GM06990 (cell line): ENCODE results near the gene VWF.

Experiments used
- DNase-seq: peaks from one replicate; pipeline ENCODE4 v3.0.0-alpha.2; 2011; ENCODE audit not compliant: insufficient read length; ENCODE audit errors: extremely low read depth
- H3K27me3 ChIP-seq: replicated peaks from 2 replicates; pipeline ENCODE4 v1.6.0; 2011; ENCODE audit warnings: low read length; ENCODE audit not compliant: control insufficient read depth, insufficient read depth
- H3K36me3 ChIP-seq: 2 replicates; pipeline ENCODE4 v1.5.1; 2011; ENCODE audit warnings: low read length; ENCODE audit not compliant: control insufficient read depth, insufficient read depth
- H3K4me3 ChIP-seq: replicated peaks from 2 replicates; pipeline ENCODE4 v1.5.1; 2011; ENCODE audit warnings: low read depth, mild to moderate bottlenecking, control low read depth, low read length
- CTCF ChIP-seq: IDR thresholded peaks from 2 replicates; pipeline ENCODE4 v1.5.1; 2011; ENCODE audit warnings: low read length, control low read depth, mild to moderate bottlenecking, inconsistent platforms; ENCODE audit not compliant: insufficient read depth, poor library complexity, severe bottlenecking

Gene VWF

DNA sequence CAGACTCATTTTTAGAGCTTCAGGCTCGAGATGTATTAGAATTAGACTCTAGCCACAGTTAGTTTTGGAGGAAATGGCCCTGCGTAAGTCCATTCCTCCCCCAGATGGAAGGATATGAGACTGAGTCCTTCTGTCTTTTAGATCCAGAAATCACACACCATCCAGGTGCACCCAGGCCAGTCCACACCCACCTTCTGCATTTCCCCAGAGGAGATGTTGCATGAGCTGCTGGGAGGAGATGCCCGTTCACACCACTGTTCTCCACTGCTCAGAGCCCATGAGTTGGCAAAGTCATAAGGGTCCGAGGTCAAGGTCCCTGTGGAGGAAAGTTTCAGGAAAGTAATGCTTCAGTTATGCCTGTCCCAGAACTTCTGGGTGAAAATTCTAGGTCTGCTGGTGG, 29.2 kb downstream of the VWF start:
- no peak for TF ChIP-seq CTCF
- no peak for DNase-seq
- Histone ChIP-seq H3K36me3 (no peaks in the 10 kb centered on the region), H3K27me3 (no peaks in the 10 kb centered on the region; the same call in 1 of the 2 replicates), H3K4me3 (no peak overlapping the region)

DNA sequence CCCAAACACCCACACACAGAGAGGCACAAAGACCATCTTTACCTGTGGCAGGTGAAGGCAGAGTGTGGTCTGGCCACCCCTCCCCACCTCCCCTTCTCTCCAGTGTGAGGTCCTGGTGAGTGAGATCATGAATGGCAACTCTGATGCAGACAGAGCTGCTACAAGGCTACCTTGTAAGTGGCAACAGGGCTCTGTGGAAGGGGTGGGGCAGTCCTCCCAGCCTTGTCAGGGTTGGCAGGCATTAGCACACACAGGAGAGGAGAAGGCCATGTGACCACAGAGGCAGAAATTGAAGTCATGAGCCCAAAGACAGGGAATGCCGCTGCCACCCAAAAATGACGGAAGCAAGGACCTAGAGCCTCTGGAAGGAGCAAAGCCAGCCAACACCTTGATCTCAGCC, 30.7 kb downstream of the VWF start:
- no peaks in the 10 kb centered on the region for H3K36me3 ChIP-seq
- H3K4me3 ChIP-seq: no peak overlapping the region
- no peak for DNase-seq
- H3K27me3 ChIP-seq: no peaks in the 10 kb centered on the region; the same call in 1 of the 2 replicates
- TF ChIP-seq CTCF: no peak

GRCh38 chr12:6092784-6093722, 31.4 kb downstream of the VWF start:
- Histone ChIP-seq H3K27me3 (no peaks in the 10 kb centered on the region; the same call in 1 of the 2 replicates), H3K36me3 (no peaks in the 10 kb centered on the region), H3K4me3 (no peak overlapping the region)
- TF ChIP-seq CTCF: no peak
- no peak for DNase-seq

GRCh38 chr12:6091786-6092566, 32.5 kb downstream of the VWF start:
- no peak for DNase-seq
- Histone ChIP-seq H3K4me3 (no peak overlapping the region), H3K27me3 (no peaks in the 10 kb centered on the region; the same call in 1 of the 2 replicates), H3K36me3 (no peaks in the 10 kb centered on the region)
- TF ChIP-seq CTCF: no peak

DNA sequence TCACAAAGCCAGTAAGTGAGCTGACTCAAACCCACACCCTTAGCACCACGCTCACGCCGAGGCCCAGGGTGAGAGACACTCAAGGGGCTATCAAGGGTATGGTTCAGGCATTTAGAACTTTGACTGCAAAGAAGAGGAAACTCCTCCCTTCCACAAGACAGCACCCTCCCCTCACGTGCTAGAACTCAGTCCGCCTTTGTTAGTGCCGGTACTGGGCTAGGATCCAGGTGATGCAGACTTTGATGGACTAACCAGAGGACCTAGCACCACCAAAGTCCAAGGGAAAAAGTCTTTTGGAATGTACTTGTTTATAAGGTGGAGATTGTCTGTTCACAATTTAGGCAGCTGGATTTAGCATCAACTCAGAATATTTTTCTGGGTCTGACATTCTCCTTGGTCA, 33.7 kb downstream of the VWF start:
- no peak for TF ChIP-seq CTCF
- DNase-seq: no peak
- Histone ChIP-seq H3K27me3 (no peaks in the 10 kb centered on the region; the same call in 1 of the 2 replicates), H3K4me3 (no peak overlapping the region), H3K36me3 (no peaks in the 10 kb centered on the region)
